IMR-90 (cell line): Measurements from ENCODE around the gene SPEG. TPM values are rescaled to one million over a fixed set of nuclear protein-coding genes. Genes with fewer than 3 reads are reported as not detected.

Experiments used
- ATAC-seq: fragments of 200-7000 bp; cut with Tn5 transposase; 2 replicates; pipeline ENCODE4 v1.9.1; 2020; ENCODE audit warnings: low read depth, mild to moderate bottlenecking, moderate library complexity
- BruUV-seq: library from RNA; stranded (reverse); fragments of 400-500 nt; replicated peaks from 2 replicates; lab custom pipeline; 2021; lab: Mats Ljungman, UMichigan
- CTCF ChIA-PET: fragments of 300-600 bp; formaldehyde crosslinking; extraction: SDS; loops from one replicate; lab custom pipeline; 2021; ENCODE audit warnings: antibody characterized with exemption; lab: Yijun Ruan, JAX
- POLR2A ChIA-PET: fragments of 300-600 bp; sonication (Branson Sonifier 250); formaldehyde crosslinking; loops from one replicate; lab custom pipeline; 2022; ENCODE audit warnings: antibody characterized with exemption; ENCODE audit not compliant: unreplicated experiment; lab: Charles Lee
- DNase-seq: peaks from one replicate; pipeline ENCODE4 v3.0.0; 2013
- H2AFZ ChIP-seq: replicated peaks from 2 replicates; pipeline ENCODE3; 2013; ENCODE audit warnings: low read length, mild to moderate bottlenecking; ENCODE audit not compliant: poor library complexity
- H2AK5ac ChIP-seq: 2 replicates; pipeline ENCODE4 v1.6.1; 2013; ENCODE audit warnings: low read depth, low read length, inconsistent platforms
- H2AK9ac ChIP-seq: replicated peaks from 2 replicates; pipeline ENCODE3; 2013; ENCODE audit warnings: mild to moderate bottlenecking, low read depth, low read length, moderate library complexity; ENCODE audit not compliant: poor library complexity
- H2BK120ac ChIP-seq: 2 replicates; pipeline ENCODE4 v1.6.1; 2013; ENCODE audit warnings: low read depth, low read length, inconsistent platforms
- H2BK15ac ChIP-seq: 3 replicates; pipeline ENCODE4 v1.6.1; 2013; ENCODE audit warnings: low read depth, low read length, inconsistent platforms
- H2BK20ac ChIP-seq: 2 replicates; pipeline ENCODE4 v1.6.1; 2013; ENCODE audit warnings: low read depth, mild to moderate bottlenecking, inconsistent platforms, low read length, moderate library complexity
- H2BK5ac ChIP-seq: 2 replicates; pipeline ENCODE4 v1.6.1; 2013; ENCODE audit warnings: mild to moderate bottlenecking, low read depth, low read length, inconsistent platforms; ENCODE audit not compliant: poor library complexity, severe bottlenecking
- H3K14ac ChIP-seq: replicated peaks from 2 replicates; pipeline ENCODE4 v1.6.1; 2013; ENCODE audit warnings: low read depth, low read length, inconsistent platforms
- H3K18ac ChIP-seq: 2 replicates; pipeline ENCODE4 v1.6.1; 2013; ENCODE audit warnings: low read depth, low read length, control low read depth
- H3K23ac ChIP-seq: 2 replicates; pipeline ENCODE4 v1.6.1; 2013; ENCODE audit warnings: low read depth, low read length, inconsistent platforms
- H3K27ac ChIP-seq: 2 replicates; pipeline ENCODE4 v1.5.1; 2013; ENCODE audit warnings: mild to moderate bottlenecking, control low read depth, low read length; ENCODE audit not compliant: insufficient read depth
- H3K27me3 ChIP-seq: 2 replicates; pipeline ENCODE4 v1.6.1; 2013; ENCODE audit warnings: low read length; ENCODE audit not compliant: control insufficient read depth, insufficient read depth
- H3K36me3 ChIP-seq: 2 replicates; pipeline ENCODE4 v1.6.1; 2013; ENCODE audit warnings: low read length, mixed read lengths; ENCODE audit not compliant: control insufficient read depth, insufficient read depth
- H3K4ac ChIP-seq: 2 replicates; pipeline ENCODE4 v1.6.1; 2013; ENCODE audit warnings: low read depth, low read length, inconsistent platforms
- H3K4me1 ChIP-seq: 2 replicates; pipeline ENCODE4 v1.6.1; 2013; ENCODE audit warnings: low read length, mixed read lengths; ENCODE audit not compliant: control insufficient read depth, insufficient read depth
- H3K4me2 ChIP-seq: 2 replicates; pipeline ENCODE4 v1.6.1; 2013; ENCODE audit warnings: low read depth, mild to moderate bottlenecking, control low read depth, low read length, moderate library complexity
- H3K4me3 ChIP-seq: 2 replicates; pipeline ENCODE4 v1.5.1; 2013; ENCODE audit warnings: low read depth, mild to moderate bottlenecking, control low read depth, low read length, moderate library complexity; ENCODE audit not compliant: insufficient read depth
- H3K56ac ChIP-seq: 2 replicates; pipeline ENCODE4 v1.6.1; 2013; ENCODE audit warnings: low read length, inconsistent platforms; ENCODE audit not compliant: insufficient read depth; ENCODE audit errors: extremely low read depth
- H3K79me1 ChIP-seq, 2 experiments: 2 replicates each; pipeline ENCODE4 v1.6.1; 2013; ENCODE audit warnings: low read length in 2 of 2, inconsistent platforms in 1 of 2, low read depth in 1 of 2
- H3K9ac ChIP-seq: 2 replicates; pipeline ENCODE4 v1.6.1; 2013; ENCODE audit warnings: low read depth, low read length, control low read depth
- H3K9me1 ChIP-seq: 2 replicates; pipeline ENCODE4 v1.6.1; 2013; ENCODE audit warnings: low read length, inconsistent platforms; ENCODE audit not compliant: insufficient read depth
- H3K9me3 ChIP-seq: 2 replicates; pipeline ENCODE4 v1.6.1; 2013; ENCODE audit warnings: low read length; ENCODE audit not compliant: control insufficient read depth, insufficient read depth
- H4K20me1 ChIP-seq: 2 replicates; pipeline ENCODE4 v1.6.1; 2013; ENCODE audit warnings: low read length, inconsistent platforms; ENCODE audit not compliant: insufficient read depth
- H4K5ac ChIP-seq: 2 replicates; pipeline ENCODE4 v1.6.1; 2013; ENCODE audit warnings: mild to moderate bottlenecking, low read depth, low read length, control low read depth
- H4K8ac ChIP-seq, 2 experiments: 2 replicates each; pipeline ENCODE4 v1.6.1; 2013; ENCODE audit warnings: low read depth in 2 of 2, low read length in 2 of 2, control low read depth in 1 of 2, inconsistent platforms in 1 of 2
- H4K91ac ChIP-seq: 2 replicates; pipeline ENCODE4 v1.6.1; 2013; ENCODE audit warnings: low read depth, low read length, inconsistent platforms; ENCODE audit not compliant: insufficient read depth
- BHLHE40 ChIP-seq: fragments of 150-350 bp; IDR thresholded peaks from 2 replicates; pipeline ENCODE4 v1.6.1; 2016; ENCODE audit warnings: mild to moderate bottlenecking, low read depth, low read length
- CHD1 ChIP-seq: IDR thresholded peaks from 2 replicates; pipeline ENCODE4 v1.6.1; 2012; ENCODE audit warnings: low read depth, low read length, improper control_type of control experiment
- MAFK ChIP-seq: IDR thresholded peaks from 2 replicates; pipeline ENCODE4 v1.6.1; 2012; ENCODE audit warnings: low read depth, low read length, improper control_type of control experiment
- MXI1 ChIP-seq: IDR thresholded peaks from 2 replicates; pipeline ENCODE4 v1.6.1; 2012; ENCODE audit warnings: low read depth, mild to moderate bottlenecking, low read length, moderate library complexity, borderline replicate concordance
- RCOR1 ChIP-seq: IDR thresholded peaks from 2 replicates; pipeline ENCODE4 v1.6.1; 2012; ENCODE audit warnings: mild to moderate bottlenecking, low read length, improper control_type of control experiment; ENCODE audit not compliant: insufficient replicate concordance
- SMC3 ChIP-seq: fragments of 150-350 bp; IDR thresholded peaks from 2 replicates; pipeline ENCODE4 v1.6.1; 2016; ENCODE audit warnings: low read depth, mild to moderate bottlenecking, antibody characterized with exemption, low read length, moderate library complexity
- WGBS, 2 experiments: methylation state at CpG; one replicate each; pipeline versions ENCODE4 v1.1.5 to v1.1.7; 2013; ENCODE audit warnings: missing lambda C conversion rate in 2 of 2; ENCODE audit not compliant: insufficient read length in 1 of 2; ENCODE audit errors: extremely low coverage in 2 of 2; 5-methylcytosine and 5-hydroxymethylcytosine counted together
- dilution Hi-C: fragments of 300-500 bp; cut with HindIII; formaldehyde crosslinking; loops from one replicate; pipeline ENCODE4 v1.14.3; 2018; ENCODE audit warnings: low sequenced_read_pairs; ENCODE audit not compliant: unreplicated experiment
- in situ Hi-C: fragments of 300-500 bp; cut with MboI; formaldehyde crosslinking; loops from 3 replicates; pipeline ENCODE4 v1.14.3; 2019; ENCODE audit warnings: low sequenced_read_pairs, inconsistent platforms, mixed read lengths
- intact Hi-C: fragments of 100-400 bp; cut with micrococcal nuclease; formaldehyde crosslinking; loops from 2 replicates; pipeline ENCODE4 v1.10.0; 2022
- polyA plus RNA-seq, 3 experiments: library from polyadenylated mRNA; depleted of rRNA; stranded (reverse); fragments of >200 nt; gene quantifications; 2 replicates each; pipeline ENCODE4 v1.2.3, GENCODE V29; 2012; ENCODE audit warnings: low replicate concordance in 1 of 3
- total RNA-seq: library from RNA; depleted of rRNA; stranded (reverse); fragments of >200 nt; gene quantifications from 2 replicates; pipeline ENCODE4 v1.2.3, GENCODE V29; 2012

The SPEG gene
- total and polyA plus RNA-seq, 2 of the 4 experiments (the other 2 are of a cell fraction) = 6.8 to 81.6 TPM

DNA sequence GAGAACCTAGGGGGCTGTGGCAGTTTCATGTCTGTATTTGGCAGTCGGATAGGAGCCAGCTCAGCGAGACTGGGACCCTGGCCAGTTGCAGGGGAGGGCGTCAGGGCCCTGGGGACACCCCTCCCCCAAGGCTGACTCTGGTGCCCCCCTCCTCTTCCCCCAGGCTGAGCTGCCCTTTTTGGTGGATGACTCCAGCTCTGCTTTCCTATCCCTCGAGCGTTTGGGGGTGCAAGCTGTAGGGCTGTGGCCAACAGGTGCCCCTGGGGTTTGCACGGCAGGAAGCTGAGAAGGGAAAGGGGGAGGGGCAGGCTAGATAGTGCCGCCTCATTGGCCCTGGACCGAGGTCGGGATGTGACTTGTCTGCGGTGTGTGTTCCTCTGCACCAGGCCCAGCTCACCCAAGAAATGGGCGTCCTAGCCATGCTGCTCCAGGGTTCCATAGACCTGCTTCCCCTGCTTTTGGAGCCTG lies 26.4 kb downstream of the SPEG start:
- peak overlapping the region; percentile 10 for H4K91ac ChIP-seq
- in situ Hi-C loops = loop anchor here (5.0 kb wide), 1 partner anchor 54 kb away; no protein-coding TSS in a partner anchor
- peaks cover 0 to 26% of the 10 kb centered on the region in 2 experiments; a peak in 2 of 4 replicates for H3K79me1 ChIP-seq
- ChIA-PET CTCF (interaction anchor here (2.0 kb wide), 1 partner anchor 30 kb away, joined by 5 read pairs; no protein-coding TSS in a partner anchor), POLR2A (no interaction called here)
- H3K4me1 ChIP-seq = peaks cover 24% of the 10 kb centered on the region
- peak overlapping the region; percentile 91 for H2BK5ac ChIP-seq
- H4K5ac ChIP-seq = peak overlapping the region; percentile 32
- peaks cover 14% of the 10 kb centered on the region; the same call in 1 of the 2 replicates for H3K9me1 ChIP-seq
- H2AK9ac ChIP-seq = peak overlapping the region; percentile 94
- H2AK5ac ChIP-seq = peak overlapping the region; percentile 79
- ATAC-seq (peak; percentile 24), DNase-seq (peak; percentile 17)
- H3K36me3 ChIP-seq = peaks cover 31% of the 10 kb centered on the region; the same call in 1 of the 2 replicates
- no peaks in the 10 kb centered on the region; the same call in 1 of the 2 replicates for H4K20me1 ChIP-seq
- H3K18ac ChIP-seq = peak overlapping the region; percentile 36; the same call in 1 of the 2 replicates
- 0 out of 2 replicates have a peak overlapping the region, but pooled peaks have one; percentile 3 for H2BK20ac ChIP-seq
- no peak overlapping the region for H3K4me3 ChIP-seq
- TF ChIP-seq BHLHE40 (no peak), MAFK (no peak), CHD1 (no peak), MXI1 (no peak), SMC3 (no peak), RCOR1 (no peak)
- H2AFZ ChIP-seq = peak overlapping the region; percentile 6
- peak overlapping the region; percentile 11; the same call in 1 of the 2 replicates for H2BK120ac ChIP-seq
- no peak overlapping the region for H3K56ac ChIP-seq
- dilution Hi-C loops = no loop called here
- no TSS peak for BruUV-seq
- 0 out of 2 replicates have a peak overlapping the region, but pooled peaks have one; percentile 64 for H3K9ac ChIP-seq
- 40% methylated on average over 1 of the region's 11 CpGs; no CpG with 5 or more reads in 1 of the 2 experiments for WGBS, 2 experiments
- no peak overlapping the region for H3K23ac ChIP-seq
- H3K14ac ChIP-seq = no peak overlapping the region
- intact Hi-C loops = loop anchor here (2.0 kb wide), 1 partner anchor 38 kb away; the partner anchor contains the start of gene GMPPA
- H2BK15ac ChIP-seq = no peak overlapping the region
- H4K8ac ChIP-seq = peak overlapping the region; percentile 82 to 95; a peak in 3 of 4 replicates
- H3K27me3 ChIP-seq = no peaks in the 10 kb centered on the region
- H3K4me2 ChIP-seq = peak overlapping the region; percentile 24
- H3K27ac ChIP-seq = peak overlapping the region; percentile 90
- H3K4ac ChIP-seq = peak overlapping the region; percentile 70
- H3K9me3 ChIP-seq = no peaks in the 10 kb centered on the region
